Inferior parietal cortex (tissue), 1 donor: ENCODE results near the gene RGPD3.
"Not testable (repeated sequence)": the region's sequence is repeated elsewhere in the genome, so short reads cannot be mapped to it uniquely, and the experiment has no call there.

Experiments used
- DNase-seq: peaks from one replicate; pipeline ENCODE4 v3.0.0-alpha.2; 2016; ENCODE audit errors: extremely low spot score

The RGPD3 gene

DNA sequence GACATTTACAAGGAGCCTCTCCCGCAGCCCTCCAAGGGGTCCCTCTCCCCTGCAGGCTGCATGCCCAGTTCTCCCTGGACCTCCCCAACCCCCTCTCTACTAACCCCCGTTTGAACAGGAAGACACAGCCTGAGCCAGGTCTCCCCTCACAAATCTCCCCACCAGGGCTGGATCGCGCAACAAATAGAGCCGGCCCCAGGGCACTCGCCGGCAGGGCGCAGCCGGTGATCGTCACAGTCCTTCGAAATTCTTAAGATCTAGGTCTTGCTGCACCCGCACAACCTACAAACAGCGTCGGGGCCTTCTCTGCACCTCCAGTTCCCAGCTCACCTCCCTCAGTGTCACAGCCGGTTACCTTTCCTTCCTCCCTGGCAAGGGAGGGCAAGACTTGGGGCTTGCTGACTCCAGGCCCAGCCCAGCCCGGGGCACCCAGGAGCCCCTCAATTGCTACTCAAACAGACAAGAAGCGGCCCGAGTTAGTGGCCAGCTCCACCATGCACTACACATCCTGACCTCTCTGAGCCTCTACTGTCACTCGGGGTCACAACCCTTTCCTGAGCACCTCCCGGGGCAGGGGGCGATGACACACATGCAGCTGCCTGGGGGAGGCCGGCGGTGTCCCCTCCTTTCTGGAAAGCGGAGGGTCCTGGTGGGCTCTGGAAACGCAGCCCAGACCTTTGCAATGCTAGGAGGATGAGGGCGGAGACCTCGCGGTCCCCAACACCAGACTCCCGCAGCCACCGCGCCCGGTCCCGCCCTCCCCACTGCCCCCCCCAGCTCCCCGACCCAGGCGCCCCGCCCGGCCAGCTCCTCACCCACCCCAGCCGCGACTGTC lies 18.6 kb upstream of the RGPD3 start, which contains the start of gene CD8B2:
CD8B2 (plus strand) TSS at position 814 of the 835 bp plus-strand sequence. CDS start 63 bp downstream, outside the sequence.
- not testable (repeated sequence) for DNase-seq

DNA sequence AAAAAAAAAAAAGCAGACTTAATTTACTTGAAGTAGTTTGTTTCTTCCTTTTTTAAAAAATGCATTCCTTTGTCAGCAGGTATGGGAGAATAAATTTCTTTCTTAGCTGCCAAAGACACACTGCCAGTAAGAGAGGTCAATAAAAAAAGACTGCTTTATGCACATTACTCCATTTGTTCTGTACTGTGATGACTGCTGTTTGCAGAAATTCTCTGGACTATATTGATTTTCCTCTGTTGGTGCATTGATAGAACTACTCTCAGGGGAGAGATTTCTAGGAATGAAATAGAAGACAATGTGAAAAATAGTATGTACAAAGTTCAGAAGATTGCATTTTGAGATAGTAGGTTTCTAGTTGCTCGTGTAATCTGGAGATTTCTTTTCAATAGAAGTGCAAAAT lies 11.3 kb upstream of the RGPD3 start:
- not testable (repeated sequence) for DNase-seq

DNA sequence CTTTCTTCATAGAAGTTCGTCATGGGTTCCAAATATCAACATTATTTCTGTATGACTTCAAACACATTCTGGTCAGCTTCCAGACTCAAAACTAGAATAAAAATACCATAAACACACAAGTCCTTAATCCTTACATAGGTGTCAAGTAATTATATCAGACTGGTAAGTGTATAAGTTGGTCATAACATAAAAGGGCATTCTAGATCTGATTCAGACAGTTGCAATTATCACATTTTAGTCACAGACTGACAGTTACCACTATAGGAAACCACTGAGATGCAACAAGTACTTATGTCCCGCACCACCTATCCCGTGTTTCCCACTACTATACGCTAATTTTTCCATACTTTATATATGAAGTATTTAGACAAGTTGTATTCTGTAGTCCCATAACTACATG lies 9.4 kb upstream of the RGPD3 start:
- not testable (repeated sequence) for DNase-seq

DNA sequence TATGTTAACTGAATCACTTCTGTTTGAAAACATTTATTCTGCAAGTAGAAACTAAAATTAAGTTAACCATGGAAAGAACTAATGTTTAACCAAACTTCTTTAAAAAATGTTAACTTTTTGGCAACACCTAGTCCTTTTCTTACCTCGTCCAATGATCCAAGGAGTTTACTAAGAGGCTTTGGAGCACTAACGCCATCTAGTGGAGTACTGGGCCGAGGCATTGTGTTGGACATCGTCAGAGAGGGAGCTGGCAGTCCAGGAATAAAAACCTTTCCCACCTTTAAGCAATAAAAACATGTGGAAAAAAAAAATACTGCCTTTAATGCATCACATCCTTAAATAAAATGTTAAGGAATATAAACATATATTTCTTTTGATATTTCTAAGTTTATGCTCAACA lies 2.4 kb upstream of the RGPD3 start:
- DNase-seq: not testable (repeated sequence)

DNA sequence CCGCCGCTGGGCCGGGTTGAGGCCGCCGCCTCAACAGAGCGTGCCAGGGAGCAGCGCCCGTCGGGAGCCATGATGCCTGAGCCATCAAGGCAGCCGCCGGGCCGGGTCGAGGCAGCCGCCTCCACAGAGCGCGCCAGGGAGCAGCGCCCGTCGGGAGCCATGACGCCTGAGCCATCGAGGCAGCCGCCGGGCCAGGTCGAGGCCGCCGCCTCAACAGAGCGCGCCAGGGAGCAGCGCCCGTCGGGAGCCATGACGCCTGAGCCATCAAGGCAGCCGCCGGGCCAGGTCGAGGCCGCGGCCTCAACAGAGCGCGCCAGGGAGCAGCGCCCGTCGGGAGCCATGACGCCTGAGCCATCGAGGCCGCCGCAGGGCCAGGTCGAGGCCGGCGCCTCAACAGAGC lies 697 bp downstream of the RGPD3 start:
- DNase-seq: not testable (repeated sequence)

DNA sequence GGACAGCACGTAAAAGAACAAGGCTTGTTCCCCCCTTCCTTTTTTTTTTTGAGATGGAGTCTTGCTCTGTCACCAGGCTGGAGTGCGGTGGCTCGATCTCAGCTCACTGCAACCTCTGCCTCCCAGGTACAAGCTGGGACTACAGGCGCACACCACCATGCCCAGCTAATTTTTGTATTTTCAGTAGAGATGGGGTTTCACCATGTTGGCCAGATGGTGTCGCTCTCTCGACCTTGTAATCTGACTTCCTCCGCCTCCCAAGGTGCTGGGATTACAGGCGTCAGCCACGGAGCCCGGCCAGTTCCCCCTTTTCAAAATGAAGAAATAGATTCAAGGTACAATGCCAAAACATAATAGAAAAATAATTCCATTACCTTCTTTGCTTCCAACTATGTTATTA lies 6.3 kb downstream of the RGPD3 start:
- DNase-seq: not testable (repeated sequence)

DNA sequence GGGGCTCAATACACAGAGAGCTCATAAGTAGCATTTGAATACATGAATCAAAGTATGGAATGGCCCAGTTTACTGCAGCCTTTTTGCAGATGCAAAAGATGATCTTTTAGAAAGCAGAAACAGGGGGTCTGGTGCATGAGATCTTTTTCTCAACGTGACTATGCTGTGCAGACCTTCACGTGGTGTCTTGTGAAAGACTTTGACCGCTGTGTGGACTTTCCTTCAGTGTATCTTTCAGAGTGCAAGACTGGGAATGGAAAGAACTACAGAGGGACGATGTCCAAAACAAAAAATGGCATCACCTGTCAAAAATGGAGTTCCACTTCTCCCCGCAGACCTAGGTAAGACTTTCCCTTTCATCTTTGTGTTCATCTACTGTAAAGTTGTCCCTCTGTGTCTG lies 77.5 kb downstream of the RGPD3 start:
- DNase-seq: not testable (repeated sequence)

DNA sequence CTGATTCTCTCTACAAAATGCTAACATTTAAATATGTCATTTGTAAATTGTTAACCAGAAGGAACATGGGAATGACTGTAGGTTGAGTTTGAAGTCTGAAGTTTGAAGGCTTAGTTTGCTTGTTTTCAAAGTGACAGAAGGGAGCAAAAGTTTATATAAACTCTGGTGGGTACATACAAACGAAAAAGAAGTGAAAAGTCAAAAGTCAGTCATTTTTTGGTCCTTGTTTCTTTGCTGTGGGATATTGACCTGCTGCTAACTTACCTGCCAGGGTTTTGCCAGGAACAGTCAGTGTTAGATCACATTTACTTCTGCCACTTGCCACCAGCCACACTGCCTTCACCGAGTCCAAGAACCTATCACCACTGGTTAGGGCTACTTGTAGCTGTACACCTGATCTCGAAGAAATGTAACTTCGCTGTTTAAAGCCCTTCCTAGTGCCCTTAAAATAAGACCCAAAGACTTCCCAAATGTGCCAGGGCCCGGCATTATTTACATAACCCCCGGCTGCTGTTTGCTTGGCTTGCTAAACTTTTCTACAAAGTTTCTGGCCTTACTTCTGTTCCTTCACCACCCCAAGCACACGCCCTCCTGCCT lies 79.3 kb downstream of the RGPD3 start:
- not testable (repeated sequence) for DNase-seq

DNA sequence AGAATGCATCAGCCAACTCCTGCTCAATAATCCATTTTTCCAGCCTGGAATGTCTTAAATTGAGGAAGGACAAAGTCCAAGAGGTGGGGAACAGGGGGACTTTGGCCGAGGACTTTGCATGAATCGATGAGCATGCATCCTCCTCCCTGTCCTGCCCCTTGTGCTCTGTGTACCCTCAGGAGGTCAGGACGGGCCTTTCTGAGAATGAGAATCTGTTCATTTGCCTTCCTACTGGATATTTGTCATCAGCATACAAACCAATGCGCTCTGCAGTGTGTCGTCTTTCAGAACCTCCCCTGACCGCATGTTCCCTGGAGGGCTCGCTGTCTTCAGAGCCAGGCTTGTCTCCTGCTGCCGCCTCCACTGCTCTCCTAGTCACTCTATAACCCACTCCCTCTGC lies 83.7 kb downstream of the RGPD3 start:
- not testable (repeated sequence) for DNase-seq

DNA sequence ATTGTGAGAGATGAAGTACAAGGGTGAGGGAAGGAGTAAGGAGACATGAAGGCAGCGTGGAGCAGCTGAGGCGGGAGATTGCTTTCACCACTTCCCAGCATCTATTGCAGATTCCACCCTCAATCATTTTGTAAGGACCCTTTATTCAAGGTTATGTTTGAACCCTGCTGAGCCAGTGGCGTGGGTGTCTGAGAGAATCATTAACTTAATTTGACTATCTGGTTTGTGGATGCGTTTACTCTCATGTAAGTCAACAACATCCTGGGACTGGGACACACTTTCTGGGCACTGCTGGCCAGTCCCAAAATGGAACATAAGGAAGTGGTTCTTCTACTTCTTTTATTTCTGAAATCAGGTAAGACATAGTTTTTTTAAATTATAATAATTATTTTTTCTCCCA lies 86.3 kb downstream of the RGPD3 start:
- not testable (repeated sequence) for DNase-seq

DNA sequence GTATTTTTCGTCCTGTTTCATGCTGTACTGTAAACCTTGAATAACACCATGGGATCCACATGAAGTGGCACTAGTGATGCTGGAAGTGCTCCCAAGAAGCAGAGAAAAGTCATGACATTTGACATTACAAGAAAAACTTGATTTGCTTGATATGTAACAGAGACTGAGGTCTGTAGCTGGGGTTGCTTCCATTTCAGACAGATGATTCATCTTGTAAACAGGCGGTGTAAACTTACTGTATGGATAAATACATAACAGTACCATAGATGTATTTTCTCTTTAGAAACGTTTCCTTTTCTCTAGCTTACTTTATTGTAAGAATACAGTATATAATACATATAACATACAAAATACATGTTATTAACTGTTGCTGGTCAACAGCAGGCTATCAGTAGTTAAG lies 88.6 kb downstream of the RGPD3 start:
- not testable (repeated sequence) for DNase-seq

DNA sequence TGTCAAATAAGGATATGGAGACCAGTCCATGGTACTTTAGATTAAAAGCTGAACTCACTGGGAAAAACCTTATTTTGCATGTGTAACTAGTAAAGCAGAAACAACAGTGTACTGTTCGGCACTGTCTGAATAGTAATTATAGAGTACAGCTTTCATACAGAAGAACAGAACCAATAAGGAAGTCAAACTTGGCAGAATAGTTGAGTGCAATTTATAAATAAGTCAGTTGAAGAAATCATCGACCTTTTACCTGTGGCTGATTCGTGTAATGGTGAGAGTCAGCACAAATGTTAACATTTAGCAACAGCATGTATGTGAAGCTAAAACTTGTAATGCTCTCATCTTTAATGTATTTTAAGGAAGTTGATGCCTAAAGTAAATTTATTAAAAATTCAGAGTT lies 99.0 kb downstream of the RGPD3 start:
- DNase-seq: not testable (repeated sequence)

DNA sequence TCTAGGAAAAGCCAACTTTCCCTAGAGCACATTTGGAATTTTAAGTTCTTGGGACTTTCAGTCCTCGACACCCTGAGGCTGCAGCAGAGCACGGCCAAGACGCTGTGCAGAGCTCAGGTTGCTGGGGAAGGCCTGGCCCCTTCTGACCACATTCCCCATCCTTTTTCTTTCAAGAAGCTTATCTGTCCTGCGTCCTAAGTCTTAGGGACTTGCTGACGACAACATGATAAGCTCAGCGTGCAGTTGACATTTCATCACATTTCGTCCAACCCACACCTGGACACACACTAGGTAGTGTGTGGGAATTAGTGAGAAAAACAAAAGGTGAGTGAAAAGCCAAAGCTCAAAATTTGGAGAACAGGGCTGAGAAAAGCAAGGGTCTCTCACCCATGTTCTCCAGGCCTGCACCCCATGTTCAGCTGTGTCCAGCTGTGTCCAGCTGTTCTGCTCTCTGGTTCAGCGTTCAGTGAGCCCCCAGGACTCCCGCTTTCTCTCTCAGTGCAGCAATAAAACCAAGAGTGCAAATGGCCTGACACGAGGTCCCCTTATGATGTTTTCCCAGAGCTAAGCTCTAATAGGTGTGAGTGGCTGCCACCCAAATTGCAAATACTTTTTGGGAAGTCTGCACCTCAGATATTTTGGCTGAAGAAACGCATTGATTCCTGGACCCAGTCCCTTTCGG lies 101.9 kb downstream of the RGPD3 start:
- no peak for DNase-seq

DNA sequence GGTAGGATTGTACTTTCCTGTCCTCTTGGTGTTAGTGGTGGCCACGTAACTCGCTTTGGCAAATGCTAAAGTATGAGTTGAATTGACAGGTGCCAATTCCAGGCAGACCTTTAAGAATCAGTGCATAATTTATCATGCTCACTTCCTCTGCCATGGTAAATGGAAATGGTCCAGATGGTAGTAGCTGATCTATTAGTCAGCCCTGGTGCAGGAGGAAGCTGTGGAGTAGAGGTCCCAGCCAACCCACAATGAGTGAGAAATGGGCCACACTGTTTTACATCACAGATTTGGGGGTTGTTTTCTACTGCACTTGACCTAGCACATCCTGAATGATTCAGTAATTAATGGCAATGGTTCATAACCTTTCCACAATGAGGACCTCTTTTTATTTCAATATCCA lies 104.4 kb downstream of the RGPD3 start:
- DNase-seq: no peak

DNA sequence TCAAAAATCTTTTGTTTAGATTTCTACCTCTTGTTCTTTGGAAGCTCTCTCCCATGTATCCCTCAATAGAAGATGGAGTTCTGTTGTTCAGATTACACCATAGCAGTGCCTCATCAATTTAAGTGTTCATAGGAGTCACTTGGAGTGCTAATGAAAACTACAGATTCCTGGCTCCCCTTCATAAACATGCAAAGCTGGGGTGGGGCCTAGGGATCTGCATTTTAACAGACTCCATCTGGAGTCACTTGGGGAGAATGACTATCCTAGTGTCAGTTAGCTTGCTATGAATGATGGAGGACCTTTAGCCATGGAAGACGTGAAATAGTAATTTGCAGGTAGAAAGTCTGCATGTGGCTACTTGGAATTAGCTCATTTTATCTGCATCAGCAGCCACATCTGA lies 105.4 kb downstream of the RGPD3 start:
- no peak for DNase-seq

DNA sequence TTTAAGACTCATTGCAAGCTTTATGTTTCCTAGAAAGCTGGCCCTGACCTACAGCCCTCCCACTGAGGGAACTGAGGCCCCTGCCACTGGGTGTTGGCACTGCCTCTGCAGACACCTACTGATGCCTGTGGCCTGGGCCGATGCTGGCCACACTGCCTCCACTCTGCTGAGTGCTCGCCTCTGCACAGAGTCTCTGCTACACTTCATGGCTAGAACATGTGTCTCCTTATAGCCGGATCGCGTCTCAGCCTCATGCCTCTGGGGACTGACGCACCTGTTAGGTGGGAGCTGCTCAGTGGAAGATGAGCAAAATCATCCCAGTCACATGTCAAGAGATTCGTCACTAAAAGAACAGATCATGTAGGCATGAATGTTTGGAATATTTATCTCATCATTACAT lies 108.7 kb downstream of the RGPD3 start:
- no peak for DNase-seq

DNA sequence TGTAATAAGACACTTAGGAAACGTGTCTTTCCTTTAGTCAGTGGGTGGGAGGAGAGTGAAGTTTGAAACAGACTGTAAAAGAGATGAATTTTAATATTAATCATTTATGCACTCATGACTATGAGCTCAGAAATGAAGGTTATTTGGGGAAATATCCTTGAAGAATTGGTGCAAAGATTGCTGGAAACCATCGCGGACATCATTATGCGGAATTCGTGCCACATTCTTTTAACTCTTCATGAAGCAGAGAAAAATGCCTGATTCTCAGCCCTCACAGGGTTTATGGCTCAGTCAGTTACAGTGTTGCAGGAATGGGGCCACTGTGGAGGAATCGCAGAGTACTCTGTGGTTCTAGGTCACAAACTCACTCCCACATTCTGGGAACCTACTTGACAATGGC lies 109.7 kb downstream of the RGPD3 start:
- DNase-seq: no peak

DNA sequence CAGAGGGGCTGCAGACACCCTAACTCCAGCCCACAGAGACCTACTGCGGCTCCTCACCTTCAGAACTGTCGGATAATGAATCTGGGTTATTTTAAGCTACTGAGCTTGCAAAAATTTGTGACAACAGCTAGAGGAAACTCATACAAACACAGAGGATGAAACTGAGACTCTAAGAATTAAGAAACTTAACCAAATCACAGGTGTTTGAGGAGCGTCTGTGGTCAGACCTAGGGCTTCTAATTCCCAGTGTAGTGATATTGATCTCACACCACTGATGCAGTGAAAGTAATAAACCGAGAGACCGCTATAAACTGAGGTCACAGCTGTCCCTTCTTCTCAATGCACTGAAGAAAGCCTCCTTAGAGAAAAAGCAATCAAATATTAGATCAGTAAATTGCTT lies 110.1 kb downstream of the RGPD3 start:
- DNase-seq: no peak

DNA sequence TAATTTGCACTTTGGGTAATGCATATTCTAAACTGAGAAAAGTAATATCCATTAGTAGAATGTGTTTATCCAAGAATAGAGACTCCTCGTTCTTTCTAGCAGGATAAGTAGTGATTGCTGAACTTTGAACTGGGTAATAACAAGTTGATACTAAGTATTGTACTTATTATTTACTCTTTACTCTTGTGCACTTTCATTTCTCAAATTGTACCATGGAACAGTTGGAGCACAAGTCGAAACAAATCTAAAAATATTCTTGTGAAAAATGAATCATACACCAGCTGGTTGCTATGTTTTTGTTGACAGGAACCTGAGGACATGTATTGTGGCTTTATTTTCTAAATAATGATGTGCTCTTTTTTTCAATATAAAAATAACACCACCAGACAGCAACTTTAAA lies 111.9 kb downstream of the RGPD3 start:
- DNase-seq: peak; percentile 17

DNA sequence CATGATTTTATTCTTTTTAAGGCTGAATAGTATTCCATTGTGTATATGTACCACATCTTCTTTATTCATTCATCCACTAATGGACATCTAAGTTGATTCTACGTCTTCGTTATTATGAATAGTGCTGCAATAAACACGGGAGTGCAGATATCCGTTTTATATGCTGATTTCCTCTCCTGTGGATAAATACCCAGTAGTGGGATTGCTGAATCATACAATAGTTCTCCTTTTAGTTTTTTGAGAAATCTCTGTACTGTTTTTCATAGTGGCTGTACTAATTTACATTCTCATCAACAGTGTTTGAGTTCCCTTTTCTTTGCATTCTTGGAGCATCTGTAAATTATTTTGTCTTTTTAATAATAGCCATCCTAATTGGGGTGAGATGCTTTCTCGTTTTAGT lies 114.5 kb downstream of the RGPD3 start:
- no peak for DNase-seq

DNA sequence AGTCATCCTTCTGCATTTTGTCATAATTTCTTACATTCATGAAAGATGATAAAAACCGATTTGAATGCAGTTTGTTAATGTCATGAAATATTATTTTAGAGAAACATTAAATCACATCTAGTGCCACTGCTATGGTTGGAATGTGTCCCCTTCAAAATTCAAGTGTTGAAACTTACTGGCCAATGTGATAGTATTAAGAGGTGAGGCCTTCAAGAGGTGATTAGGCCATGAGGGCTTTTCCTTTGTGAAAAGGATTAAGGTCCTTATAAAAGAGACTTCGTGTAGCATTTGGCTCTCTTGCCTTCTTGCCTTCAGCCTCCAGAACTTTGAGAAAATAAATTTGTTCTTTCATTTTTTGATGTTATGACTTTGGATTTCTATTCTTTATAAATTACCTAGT lies 117.2 kb downstream of the RGPD3 start:
- no peak for DNase-seq

DNA sequence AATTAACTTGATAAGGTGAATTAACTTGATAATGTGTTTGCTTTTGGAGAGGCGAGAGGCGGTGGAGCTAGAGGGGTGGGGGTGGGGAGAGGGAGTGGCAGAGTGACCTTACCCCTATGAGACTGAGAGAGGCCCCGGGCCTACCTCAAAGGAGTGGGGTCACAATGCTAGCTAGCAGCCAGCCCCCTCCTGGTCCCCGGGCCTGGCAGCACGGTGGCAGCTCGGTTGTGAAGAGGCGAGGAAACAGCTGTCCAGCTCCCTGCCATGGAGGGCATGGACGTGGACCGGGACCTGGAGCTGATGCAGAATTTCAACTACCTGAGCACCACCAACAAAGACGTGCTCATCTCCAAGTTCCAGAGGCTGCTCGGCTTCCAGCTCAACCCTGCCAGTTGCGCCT lies 123.9 kb downstream of the RGPD3 start:
- DNase-seq: no peak

DNA sequence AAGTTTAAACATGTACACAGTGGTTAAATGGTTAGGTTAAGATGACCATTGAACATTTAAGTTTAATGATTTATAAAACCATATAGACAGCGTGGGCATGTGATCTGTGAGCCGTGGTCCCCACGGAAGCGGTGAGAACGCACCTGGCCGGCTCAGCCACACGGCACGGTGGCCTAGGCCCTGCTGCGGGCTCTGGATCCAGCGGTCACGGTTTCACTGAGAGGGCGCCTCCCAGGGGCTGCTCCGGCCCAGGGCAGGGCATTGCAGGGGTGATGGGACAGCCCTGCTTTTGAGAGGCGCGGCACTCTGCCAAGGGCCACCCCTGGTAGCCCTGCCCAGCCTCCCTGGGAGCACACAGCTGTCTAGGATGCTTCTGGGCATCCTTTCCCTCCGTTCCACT lies 124.9 kb downstream of the RGPD3 start:
- DNase-seq: no peak
